Measurements from ENCODE around the gene RPL10.

Gene RPL10

GRCh38 chrX:154352012-154352401 lies 46.2 kb upstream of the RPL10 start:
- no peak for TF ChIP-seq CTCF (conservative IDR thresholded peaks at IDR 0.05; ENCODE audit: low read depth, low read length)
- DNase-seq (ENCODE audit: low read depth), result no peak
- H3K4me3 ChIP-seq (ENCODE audit: low read depth, low read length), result no peak overlapping the region

- no peak overlapping the region for H3K4me3 ChIP-seq (ENCODE audit: low read depth, low read length)
- TF ChIP-seq CTCF (conservative IDR thresholded peaks at IDR 0.05; ENCODE audit: low read depth, low read length), result no peak
- no peak for DNase-seq (ENCODE audit: low read depth)
Observed at GRCh38 chrX:154352466-154352865, 45.7 kb upstream of the RPL10 start.

GRCh38 chrX:154353172-154353843 lies 44.9 kb upstream of the RPL10 start:
- TF ChIP-seq CTCF (conservative IDR thresholded peaks at IDR 0.05; ENCODE audit: low read depth, low read length), result no peak
- no peak overlapping the region for H3K4me3 ChIP-seq (ENCODE audit: low read depth, low read length)
- DNase-seq (ENCODE audit: low read depth), result no peak

DNA sequence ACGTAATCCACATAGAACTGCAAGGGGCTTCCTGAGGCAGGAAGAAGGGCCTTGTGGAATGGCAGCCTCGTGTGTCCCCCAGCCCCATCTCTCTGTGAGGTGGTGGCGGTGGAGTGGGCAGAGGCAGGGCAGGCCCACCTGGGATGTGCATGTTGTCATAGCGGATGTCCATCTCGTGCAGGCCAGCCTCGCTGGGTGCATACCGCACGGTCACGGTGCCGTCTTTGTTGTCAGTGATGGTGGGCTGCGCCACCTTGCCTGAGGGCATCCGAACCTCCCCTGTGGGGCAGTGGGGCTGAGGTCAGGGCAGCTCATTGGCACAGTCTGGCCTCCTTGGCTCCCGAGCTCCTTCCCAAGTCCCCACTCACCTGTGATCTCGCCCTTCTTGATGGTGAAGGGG lies 44.2 kb upstream of the RPL10 start:
- DNase-seq (ENCODE audit: low read depth), result no peak
- TF ChIP-seq CTCF (conservative IDR thresholded peaks at IDR 0.05; ENCODE audit: low read depth, low read length), result no peak
- H3K4me3 ChIP-seq (ENCODE audit: low read depth, low read length), result no peak overlapping the region

GRCh38 chrX:154354516-154354915 lies 43.7 kb upstream of the RPL10 start:
- no peak overlapping the region for H3K4me3 ChIP-seq (ENCODE audit: low read depth, low read length)
- TF ChIP-seq CTCF (conservative IDR thresholded peaks at IDR 0.05; ENCODE audit: low read depth, low read length), result no peak
- no peak for DNase-seq (ENCODE audit: low read depth)

DNA sequence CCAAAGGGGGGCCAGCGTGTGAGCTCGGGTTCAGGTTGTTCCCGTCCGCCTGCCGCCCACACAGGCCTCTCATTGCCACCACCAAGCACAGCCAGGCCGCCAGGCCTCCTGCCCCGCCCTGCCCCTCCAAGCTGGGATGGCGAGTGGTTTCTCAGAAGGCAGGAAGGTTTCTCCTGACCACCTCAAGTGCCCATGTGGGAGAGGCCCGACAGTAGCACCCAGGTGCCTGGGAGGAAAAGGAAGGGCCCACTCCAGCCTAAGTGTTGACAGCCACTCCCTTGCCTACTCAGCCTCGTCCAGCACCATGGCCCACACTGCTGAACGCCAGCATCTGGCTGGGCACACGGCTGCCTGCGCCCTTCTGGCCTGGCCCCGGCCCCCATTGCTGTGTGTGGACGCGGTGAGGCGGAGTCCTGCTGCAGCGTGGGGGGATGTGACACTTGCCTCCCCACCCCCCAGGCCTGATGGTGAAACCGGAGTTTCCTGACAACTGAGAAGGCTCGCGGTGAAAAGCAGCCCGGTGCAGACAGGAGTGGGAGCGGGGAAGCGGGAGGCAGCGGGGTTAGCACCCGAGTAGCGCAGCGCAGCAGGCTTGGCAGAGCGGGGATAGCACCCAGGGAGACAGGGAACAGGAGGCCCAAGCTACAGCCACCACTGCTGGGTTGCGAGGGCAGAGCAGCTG lies 42.9 kb upstream of the RPL10 start:
- no peak for TF ChIP-seq CTCF (conservative IDR thresholded peaks at IDR 0.05; ENCODE audit: low read depth, low read length)
- DNase-seq (ENCODE audit: low read depth), result no peak
- H3K4me3 ChIP-seq (ENCODE audit: low read depth, low read length), result no peak overlapping the region

- peak; percentile 3 for TF ChIP-seq CTCF (conservative IDR thresholded peaks at IDR 0.05; ENCODE audit: low read depth, low read length)
- no peak overlapping the region for H3K4me3 ChIP-seq (ENCODE audit: low read depth, low read length)
- DNase-seq (ENCODE audit: low read depth), result no peak
Observed at GRCh38 chrX:154355776-154356140, 42.4 kb upstream of the RPL10 start.

All from choroid plexus epithelial cell (primary cell).